Left cardiac atrium (tissue), 4 donors: ENCODE measurements around the gene ARTN. TPM values are rescaled to one million over a fixed set of nuclear protein-coding genes. Genes with fewer than 3 reads are reported as not detected.

Experiments
- ATAC-seq, 2 donors: fragments of 200-7000 bp; cut with Tn5 transposase; one replicate each; pipeline ENCODE4 v1.9.1; 2020; ENCODE audit warnings: mild to moderate bottlenecking in 2 of 2, moderate library complexity in 2 of 2
- DNase-seq: peaks from one replicate; pipeline ENCODE4 v3.0.0-alpha.2; 2020
- intact Hi-C, 2 donors: fragments of 100-400 bp; cut with DNase I; formaldehyde crosslinking; loops; one replicate each; pipeline versions ENCODE4 v1.14.1 to v1.15.1; 2022 to 2023
- total RNA-seq, 2 donors: library from RNA; stranded (reverse); fragmentation: NEBNext Ultra II Directional; extraction: Animal tissue kit (Norgen Biotek cat#: 25700); gene quantifications; one replicate each; pipeline ENCODE4 v1.2.1, GENCODE V29; 2021
- donor health status: DM: no; HTN: yes; CAD: no.
- donor health status: DM: no; HTN: yes; CAD: no; lungs with severe emphysema.
- donor health status: DM: yes; HTN: yes; CAD: no.
- donor health status: Dilated cardiomyopathy.

ARTN gene
- total RNA-seq, 2 donors from 2014 or later = 0.18 to 0.86 TPM

DNA sequence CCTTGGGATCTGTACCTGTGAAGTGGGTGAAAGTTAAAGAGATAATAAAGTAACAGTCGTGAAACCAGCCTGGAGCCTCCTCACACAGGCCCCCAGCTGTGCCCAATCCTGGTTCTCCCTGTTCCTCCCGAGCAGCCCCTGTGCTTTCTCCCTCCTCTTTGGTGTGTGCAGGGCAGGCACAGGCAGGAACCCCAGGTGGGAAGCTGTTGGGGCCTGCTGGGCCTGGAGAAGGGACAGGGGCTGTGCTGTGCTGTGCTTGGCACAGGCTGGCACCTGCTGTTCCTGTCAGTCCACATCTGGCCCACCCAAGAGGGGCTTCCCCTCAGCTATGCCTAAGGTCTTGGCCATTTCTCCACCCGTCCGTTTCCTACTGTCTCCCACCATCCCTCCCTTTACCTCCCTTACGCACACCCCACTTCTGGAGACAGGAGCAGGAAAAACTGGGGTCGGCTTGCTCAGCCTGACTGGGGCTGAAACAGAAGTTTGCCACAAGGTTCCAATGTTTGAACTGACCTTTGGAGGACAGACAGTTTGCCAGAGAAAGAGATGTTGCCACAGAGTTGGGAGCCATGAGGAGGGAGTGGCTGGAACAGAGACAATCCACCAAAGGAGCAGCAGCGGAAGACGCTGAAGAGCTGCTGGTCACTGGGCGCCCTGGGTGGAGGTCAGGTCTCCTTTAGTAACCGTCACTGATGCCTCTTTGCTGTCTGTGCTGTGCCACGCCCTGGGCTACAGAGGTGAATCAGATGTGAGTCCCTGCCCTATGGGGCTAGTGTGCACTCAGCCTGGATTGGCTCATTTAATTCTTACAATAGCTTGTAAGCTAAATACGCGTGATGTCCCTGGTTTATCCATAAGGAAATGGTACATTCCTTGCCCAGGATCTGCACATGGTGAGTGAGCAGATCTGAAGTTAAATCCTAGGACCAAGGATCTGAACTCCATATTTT is 18.8 kb upstream of the ARTN start:
- intact Hi-C loops = no loop called here
- DNase-seq = no peak
- ATAC-seq = peak in 1 of 2 donors; percentile 15

GRCh38 chr1:43919906-43920305 is 13.7 kb upstream of the ARTN start:
- DNase-seq (no peak), ATAC-seq (no peak)
- intact Hi-C loops = no loop called here

GRCh38 chr1:43921022-43921421 is 12.6 kb upstream of the ARTN start:
- intact Hi-C loops = no loop called here
- DNase-seq = no peak
- ATAC-seq = no peak

DNA sequence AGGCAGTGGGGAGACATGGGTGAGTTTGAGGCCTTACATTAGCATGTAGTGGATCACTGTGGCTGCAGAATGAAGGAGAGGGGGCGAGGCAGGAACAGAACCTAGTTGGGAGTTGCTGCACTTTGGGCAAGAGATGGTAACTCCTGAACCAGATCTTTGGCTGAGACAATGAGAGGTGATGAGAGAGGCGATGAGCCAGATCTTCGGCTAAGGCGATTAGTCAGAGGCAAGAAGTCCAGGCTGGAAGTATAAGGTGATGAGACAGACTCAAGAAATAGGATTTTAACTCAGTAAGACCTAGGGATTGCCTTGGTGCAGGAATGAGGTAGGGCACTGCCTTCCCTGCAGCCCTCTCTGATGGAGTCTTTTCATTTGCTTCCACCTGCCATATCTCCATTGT is 9.1 kb upstream of the ARTN start:
- DNase-seq (no peak), ATAC-seq (no peak)
- intact Hi-C loops = no loop called here

DNA sequence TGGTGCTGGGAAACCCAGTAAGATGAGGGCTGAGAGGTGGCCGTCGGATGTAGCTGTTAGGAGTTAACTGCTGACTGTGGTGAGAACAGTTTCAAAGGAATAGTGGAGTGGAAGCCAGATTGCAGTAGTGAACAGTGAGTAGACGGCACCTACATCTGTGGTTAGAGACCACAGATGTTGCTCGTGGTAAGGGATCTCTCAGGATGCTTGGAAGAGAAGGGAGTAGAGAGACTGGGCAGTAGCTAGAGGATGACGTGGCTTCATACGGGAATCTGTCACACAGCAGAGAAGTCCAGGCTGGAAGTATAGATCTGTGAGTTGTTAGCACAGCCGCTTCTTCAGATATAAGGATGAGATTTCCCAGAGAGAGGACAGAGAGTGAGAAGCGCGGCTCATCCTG is 7.8 kb upstream of the ARTN start:
- intact Hi-C loops = no loop called here

GRCh38 chr1:43930168-43930948 is 3.2 kb upstream of the ARTN start:
- ATAC-seq = no peak
- intact Hi-C loops = loop anchor here (5.0 to 10.0 kb wide), 3 partner anchors 168 to 706 kb away; no protein-coding TSS in a partner anchor

More for the DNA sequence above, 7.8 kb upstream of the ARTN start:
- DNase-seq = no peak
- ATAC-seq = no peak

GRCh38 chr1:43930949-43931275 is 2.7 kb upstream of the ARTN start:
- DNase-seq (no peak), ATAC-seq (no peak)
- intact Hi-C loops = loop anchor here (5.0 to 10.0 kb wide), 3 partner anchors 169 to 706 kb away; no protein-coding TSS in a partner anchor

More at GRCh38 chr1:43930168-43930948, 3.2 kb upstream of the ARTN start:
- no peak for DNase-seq

DNA sequence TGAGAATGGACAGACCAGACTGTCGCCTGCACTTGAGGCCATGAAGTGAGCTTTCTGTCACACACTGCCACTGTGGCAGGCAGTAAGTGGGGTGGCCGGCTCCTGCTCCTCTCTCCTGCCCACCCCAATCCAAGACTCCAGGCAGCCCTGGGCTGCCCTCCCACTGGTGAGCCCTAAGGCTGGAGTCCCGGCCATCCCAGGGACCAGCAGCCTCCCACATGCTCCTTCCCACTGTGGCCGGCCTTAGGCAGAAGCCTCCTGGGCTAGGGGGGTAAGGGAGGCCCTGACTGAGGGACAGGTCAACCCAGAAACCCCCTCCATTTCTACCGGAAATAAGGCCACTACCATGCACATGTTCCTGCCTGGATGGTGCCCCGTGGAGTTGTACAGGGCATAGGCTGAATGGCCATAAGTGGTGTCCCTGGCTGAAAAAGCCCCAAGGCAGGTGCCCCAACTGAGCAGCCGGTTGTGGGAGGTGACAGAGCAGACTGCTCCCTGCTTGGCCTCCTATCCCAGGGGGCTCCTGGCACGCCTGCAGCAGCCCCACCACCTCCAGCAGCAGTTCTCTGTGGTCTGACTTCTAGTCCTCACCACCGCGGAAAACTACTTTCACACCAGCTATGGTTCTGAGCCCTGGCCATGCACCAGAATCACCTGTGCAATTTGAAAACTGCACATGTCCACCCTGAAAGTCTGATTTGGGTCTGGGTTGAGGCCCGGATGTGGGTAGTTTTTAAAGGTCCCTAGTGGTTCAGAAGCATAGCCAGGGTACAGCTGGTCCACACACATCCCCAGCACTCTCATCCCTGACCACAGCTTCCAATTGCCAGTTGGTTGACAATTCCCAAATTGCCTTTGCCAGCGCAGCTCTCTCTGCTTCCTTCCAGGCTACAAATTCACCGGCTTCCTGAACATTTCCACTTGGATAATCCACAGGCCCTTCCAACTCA is 1.6 kb upstream of the ARTN start:
- intact Hi-C loops = loop anchor here (5.0 to 10.0 kb wide), 3 partner anchors 170 to 707 kb away; no protein-coding TSS in a partner anchor

DNA sequence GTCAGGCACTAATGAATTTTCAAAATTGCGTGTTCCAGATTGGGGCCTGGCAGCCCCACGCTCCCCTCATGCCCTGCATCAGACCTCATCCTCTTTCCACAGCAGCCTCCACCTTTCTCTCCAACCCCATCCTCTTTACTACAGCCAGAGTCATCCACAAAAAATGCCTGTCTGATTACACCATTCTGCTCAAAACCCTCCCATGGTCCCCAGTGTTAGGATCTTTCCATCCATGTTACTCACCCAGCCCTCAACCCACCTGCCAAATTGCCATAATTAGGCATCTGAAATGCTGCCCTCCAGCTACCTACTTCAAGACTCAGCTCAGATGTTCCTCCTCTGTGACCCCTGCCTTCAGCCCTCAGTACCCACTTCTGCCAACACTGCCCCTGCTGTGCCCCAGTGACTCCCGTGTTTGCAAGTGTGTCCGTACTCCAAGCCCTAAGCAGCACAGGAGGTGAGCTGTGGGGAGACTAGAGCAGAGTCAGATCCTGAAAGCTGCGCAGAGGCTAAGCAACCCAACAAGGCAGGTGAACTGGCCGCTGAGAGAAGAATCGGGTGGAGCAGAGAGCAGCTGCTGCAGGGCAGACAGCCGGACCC is 715 bp upstream of the ARTN start:
- ATAC-seq = no peak
- intact Hi-C loops = loop anchor here (5.0 to 10.0 kb wide), 3 partner anchors 171 to 708 kb away; no protein-coding TSS in a partner anchor
- no peak for DNase-seq

More for the DNA sequence above, 1.6 kb upstream of the ARTN start:
- DNase-seq = no peak
- ATAC-seq = no peak

GRCh38 chr1:43934101-43934985 is 742 bp downstream of the ARTN start:
- DNase-seq (peak; percentile 54), ATAC-seq (peak; percentile 54 to 67)
- intact Hi-C loops = loop anchor here (1.0 to 10.0 kb wide), 4 partner anchors 171 to 710 kb away; no protein-coding TSS in a partner anchor

GRCh38 chr1:43934986-43935324 is 1.4 kb downstream of the ARTN start:
- DNase-seq (no peak), ATAC-seq (no peak)
- intact Hi-C loops = loop anchor here (1.0 to 10.0 kb wide), 4 partner anchors 172 to 710 kb away; no protein-coding TSS in a partner anchor

- no peak for ATAC-seq
- intact Hi-C loops = loop anchor here in 1 of 2 donors (10.0 kb wide), 1 partner anchor 711 kb away; no protein-coding TSS in a partner anchor
- DNase-seq = no peak
Measured at GRCh38 chr1:43935711-43936427, 2.3 kb downstream of the ARTN start.

GRCh38 chr1:43936431-43937151 is 3.0 kb downstream of the ARTN start:
- peak; percentile 20 to 26 for ATAC-seq
- DNase-seq = peak; percentile 49
- intact Hi-C loops = loop anchor here in 1 of 2 donors (10.0 kb wide), 1 partner anchor 712 kb away; no protein-coding TSS in a partner anchor

- DNase-seq (no peak), ATAC-seq (no peak)
- intact Hi-C loops = loop anchor here in 1 of 2 donors (10.0 kb wide), 1 partner anchor 713 kb away; no protein-coding TSS in a partner anchor
Measured at GRCh38 chr1:43937179-43937865, 3.7 kb downstream of the ARTN start.

GRCh38 chr1:43938383-43938782 is 4.8 kb downstream of the ARTN start:
- DNase-seq = no peak
- intact Hi-C loops = loop anchor here in 1 of 2 donors (10.0 kb wide), 1 partner anchor 714 kb away; no protein-coding TSS in a partner anchor

More at GRCh38 chr1:43938383-43938782, 4.8 kb downstream of the ARTN start:
- ATAC-seq = no peak
